Esophagus squamous epithelium (tissue), 4 donors: Measurements from ENCODE around the gene DCP1A.

Source experiments
- CTCF ChIP-seq, 6 experiments: fragments of 450-650 bp in 4 of 6; fragments of 200-600 bp in 2 of 6; sonication (generic) in 2 of 6; IDR thresholded peaks; one replicate each; pipeline ENCODE4 v1.5.1; 2016 to 2019; ENCODE audit warnings: antibody characterized with exemption in 6 of 6, mild to moderate bottlenecking in 4 of 6, moderate library complexity in 4 of 6
- POLR2A ChIP-seq, 4 donors: fragments of 450-650 bp; IDR thresholded peaks; one replicate each; pipeline ENCODE4 v1.6.1; 2017; ENCODE audit warnings: antibody characterized with exemption in 4 of 4, mild to moderate bottlenecking in 4 of 4, moderate library complexity in 3 of 4

DNA sequence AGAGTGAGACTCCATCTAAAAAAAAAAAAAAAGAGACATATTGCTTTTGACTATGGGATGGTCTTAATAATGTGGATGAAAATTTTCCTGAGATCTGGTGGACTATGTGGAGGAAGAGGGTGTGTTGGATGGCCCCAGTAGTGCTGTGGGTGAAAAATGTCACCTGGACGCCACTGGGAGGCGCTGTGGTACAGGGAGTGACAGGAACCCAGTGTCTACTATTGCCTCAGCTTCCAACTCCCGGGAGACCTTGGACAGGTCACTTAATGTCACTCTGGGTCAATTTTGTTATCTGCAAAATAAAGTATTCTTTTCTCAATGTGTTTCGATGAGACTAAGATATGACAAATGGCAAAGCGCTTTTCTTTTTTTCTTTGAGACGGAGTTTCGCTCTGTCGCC lies 27.7 kb upstream of the DCP1A start:
- TF ChIP-seq CTCF (IDR thresholded peaks at IDR 0.05) (peak; percentile 41 to 77 (median 70)), POLR2A (IDR thresholded peaks at IDR 0.05) (no peak)
